Esophagus squamous epithelium (tissue), 5 donors: ENCODE results near the gene AZIN2. TPM values are rescaled to one million over a fixed set of nuclear protein-coding genes. Genes with fewer than 3 reads are reported as not detected.

Source experiments
- DNase-seq: peaks from one replicate; lab custom pipeline; 2025; lab: John Stamatoyannopoulos, UW
- H3K27ac ChIP-seq, 4 donors: fragments of 200-600 bp; sonication (generic); one replicate each; pipeline ENCODE4 v1.5.1; 2016 to 2019; ENCODE audit warnings: mild to moderate bottlenecking in 1 of 4
- H3K27me3 ChIP-seq, 4 donors: fragments of 200-600 bp; sonication (generic); 1 replicate in 3 of 4; 2 replicates in 1 of 4; pipeline versions ENCODE4 v1.5.1 to v1.6.0; 2017 to 2021; ENCODE audit warnings: antibody characterized with exemption in 1 of 4
- H3K36me3 ChIP-seq, 3 donors: fragments of 200-600 bp; sonication (generic); one replicate each; pipeline ENCODE4 v1.5.1; 2016 to 2019
- H3K4me1 ChIP-seq, 3 donors: fragments of 200-600 bp; sonication (generic); one replicate each; pipeline ENCODE4 v1.5.1; 2017 to 2019
- H3K4me3 ChIP-seq, 4 donors: fragments of 200-600 bp; sonication (generic); 1 replicate in 3 of 4; 2 replicates in 1 of 4; pipeline ENCODE4 v1.5.1; 2016 to 2019; ENCODE audit warnings: mild to moderate bottlenecking in 2 of 4, moderate library complexity in 1 of 4
- H3K9me3 ChIP-seq, 3 donors: fragments of 200-600 bp; sonication (generic); one replicate each; pipeline ENCODE4 v1.5.1; 2016 to 2019
- POLR2A ChIP-seq, 4 donors: fragments of 450-650 bp; IDR thresholded peaks; one replicate each; pipeline ENCODE4 v1.6.1; 2017; ENCODE audit warnings: antibody characterized with exemption in 4 of 4, mild to moderate bottlenecking in 4 of 4, moderate library complexity in 3 of 4
- WGBS, 2 donors: methylation state at CpG; one replicate each; pipeline ENCODE4 v1.1.5; 2018; 5-methylcytosine and 5-hydroxymethylcytosine counted together
- intact Hi-C: fragments of 100-400 bp; cut with DNase I; formaldehyde crosslinking; loops from one replicate; pipeline ENCODE4 v1.15.0; 2022
- total RNA-seq, 4 donors: library from RNA; depleted of rRNA; stranded (reverse); fragments of >200 nt; gene quantifications; one replicate each; pipeline ENCODE4 v1.1.0, GENCODE V29; 2016
- TF ChIP-seq, protein P1 (sequence below), 6 experiments: fragments of 450-650 bp in 4 of 6; fragments of 200-600 bp in 2 of 6; sonication (generic) in 2 of 6; IDR thresholded peaks; one replicate each; pipeline ENCODE4 v1.5.1; 2016 to 2019; ENCODE audit warnings: antibody characterized with exemption in 6 of 6, mild to moderate bottlenecking in 4 of 6, moderate library complexity in 4 of 6
- donor health status: DM: yes; HTN: yes; CAD: no.

The AZIN2 gene
- total RNA-seq, 4 donors from 2014 or later = 0.27 to 1.5 (median 0.61) TPM

DNA sequence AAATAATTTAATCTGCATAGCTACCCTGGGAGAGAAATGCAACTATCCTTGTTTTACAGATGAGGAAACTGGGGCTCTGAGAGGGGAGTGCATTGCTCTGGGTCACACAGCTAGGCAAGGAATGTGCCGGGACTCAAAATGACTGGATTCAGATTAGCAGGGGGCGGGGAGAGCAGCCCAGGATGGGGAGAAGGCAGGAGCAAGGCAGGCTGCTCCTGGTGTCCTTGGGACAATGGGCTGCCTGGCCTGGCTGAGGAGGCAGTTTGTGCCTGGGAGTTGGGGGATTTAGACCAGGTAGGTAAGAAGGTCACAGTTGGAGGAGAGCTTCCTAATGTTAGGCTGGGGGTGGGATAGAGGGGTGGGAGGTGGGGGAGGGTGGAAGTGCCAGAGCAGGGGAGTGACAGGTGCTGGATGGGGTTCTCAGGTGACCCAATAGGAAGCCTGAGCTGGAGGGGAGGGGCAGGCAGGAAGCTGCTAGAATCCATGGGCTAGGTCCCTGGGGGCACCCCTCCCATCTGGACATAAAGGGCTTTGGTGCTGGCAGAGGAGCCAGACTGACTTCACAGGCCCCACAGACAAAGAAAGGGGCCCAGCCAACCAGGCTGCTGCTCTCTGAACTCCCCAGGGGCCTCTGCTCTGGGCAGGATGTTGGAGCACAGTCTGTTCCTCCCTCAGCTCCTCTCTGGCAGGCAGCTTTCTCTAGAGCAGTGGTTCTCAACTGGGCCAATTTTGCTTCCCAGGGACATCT is 71.9 kb downstream of the AZIN2 start:
- 59 to 73% methylated on average over 2 of the region's 2 CpGs for WGBS, 2 donors
- H3K4me1 ChIP-seq = peaks cover 29 to 68% (median 32%) of the 10 kb centered on the region in 3 donors
- peak overlapping the region; percentile 13 to 80 (median 60) for H3K27ac ChIP-seq

DNA sequence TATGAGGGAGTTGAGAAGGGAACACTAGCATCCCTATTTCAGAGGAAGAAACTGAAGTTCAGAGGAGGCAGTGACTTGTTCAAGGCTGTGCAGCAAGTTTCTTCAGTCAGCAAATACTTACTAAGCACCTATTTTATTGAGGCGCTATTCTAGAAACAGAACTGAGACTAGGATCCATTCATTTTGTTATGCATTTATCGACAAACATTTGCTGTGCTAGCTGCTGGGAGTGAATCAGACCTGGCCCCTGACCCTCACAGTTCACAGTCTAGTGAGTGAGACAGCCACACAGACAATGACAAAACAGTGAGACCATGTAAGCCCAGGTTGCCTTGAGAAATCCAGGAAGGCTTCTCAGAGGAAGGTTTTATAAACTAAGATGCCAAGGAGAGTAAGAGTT is 72.7 kb downstream of the AZIN2 start:
- 80 to 86% methylated on average over 1 to 2 of the region's 2 CpGs for WGBS, 2 donors
- peaks cover 0 to 29% (median 3%) of the 10 kb centered on the region in 3 donors for H3K36me3 ChIP-seq

More for the DNA sequence above, 71.9 kb downstream of the AZIN2 start:
- Histone ChIP-seq H3K36me3 (peaks cover 0 to 23% (median under 1%) of the 10 kb centered on the region in 3 donors), H3K9me3 (no peaks in the 10 kb centered on the region), H3K27me3 (no peaks in the 10 kb centered on the region), H3K4me3 (no peak overlapping the region)
- no peak for DNase-seq
- intact Hi-C loops = no loop called here
- TF ChIP-seq POLR2A (IDR thresholded peaks at IDR 0.05) = no peak
- TF ChIP-seq, protein P1, sequence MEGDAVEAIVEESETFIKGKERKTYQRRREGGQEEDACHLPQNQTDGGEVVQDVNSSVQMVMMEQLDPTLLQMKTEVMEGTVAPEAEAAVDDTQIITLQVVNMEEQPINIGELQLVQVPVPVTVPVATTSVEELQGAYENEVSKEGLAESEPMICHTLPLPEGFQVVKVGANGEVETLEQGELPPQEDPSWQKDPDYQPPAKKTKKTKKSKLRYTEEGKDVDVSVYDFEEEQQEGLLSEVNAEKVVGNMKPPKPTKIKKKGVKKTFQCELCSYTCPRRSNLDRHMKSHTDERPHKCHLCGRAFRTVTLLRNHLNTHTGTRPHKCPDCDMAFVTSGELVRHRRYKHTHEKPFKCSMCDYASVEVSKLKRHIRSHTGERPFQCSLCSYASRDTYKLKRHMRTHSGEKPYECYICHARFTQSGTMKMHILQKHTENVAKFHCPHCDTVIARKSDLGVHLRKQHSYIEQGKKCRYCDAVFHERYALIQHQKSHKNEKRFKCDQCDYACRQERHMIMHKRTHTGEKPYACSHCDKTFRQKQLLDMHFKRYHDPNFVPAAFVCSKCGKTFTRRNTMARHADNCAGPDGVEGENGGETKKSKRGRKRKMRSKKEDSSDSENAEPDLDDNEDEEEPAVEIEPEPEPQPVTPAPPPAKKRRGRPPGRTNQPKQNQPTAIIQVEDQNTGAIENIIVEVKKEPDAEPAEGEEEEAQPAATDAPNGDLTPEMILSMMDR (IDR thresholded peaks at IDR 0.05) = no peak

GRCh38 chr1:33155877-33156538 is 75.1 kb downstream of the AZIN2 start:
- Histone ChIP-seq H3K27me3 (no peaks in the 10 kb centered on the region), H3K36me3 (peaks cover 3 to 43% (median 6%) of the 10 kb centered on the region in 3 donors), H3K4me1 (peaks cover 10 to 49% (median 27%) of the 10 kb centered on the region in 3 donors), H3K9me3 (no peaks in the 10 kb centered on the region), H3K4me3 (no peak overlapping the region), H3K27ac (no peak overlapping the region)
- 73 to 76% methylated on average over 4 of the region's 4 CpGs for WGBS, 2 donors
- TF ChIP-seq, protein P1 (IDR thresholded peaks at IDR 0.05) = no peak
- no peak for TF ChIP-seq POLR2A (IDR thresholded peaks at IDR 0.05)
- DNase-seq = no peak
- intact Hi-C loops = no loop called here

More for the DNA sequence above, 72.7 kb downstream of the AZIN2 start:
- Histone ChIP-seq H3K9me3 (no peaks in the 10 kb centered on the region), H3K4me3 (no peak overlapping the region), H3K27ac (peak overlapping the region; percentile 13 to 80 (median 60)), H3K27me3 (no peaks in the 10 kb centered on the region), H3K4me1 (peaks cover 29 to 68% (median 32%) of the 10 kb centered on the region in 3 donors)
- intact Hi-C loops = no loop called here
- DNase-seq = no peak
- TF ChIP-seq POLR2A (IDR thresholded peaks at IDR 0.05) = no peak
- TF ChIP-seq, protein P1 (IDR thresholded peaks at IDR 0.05) = no peak

DNA sequence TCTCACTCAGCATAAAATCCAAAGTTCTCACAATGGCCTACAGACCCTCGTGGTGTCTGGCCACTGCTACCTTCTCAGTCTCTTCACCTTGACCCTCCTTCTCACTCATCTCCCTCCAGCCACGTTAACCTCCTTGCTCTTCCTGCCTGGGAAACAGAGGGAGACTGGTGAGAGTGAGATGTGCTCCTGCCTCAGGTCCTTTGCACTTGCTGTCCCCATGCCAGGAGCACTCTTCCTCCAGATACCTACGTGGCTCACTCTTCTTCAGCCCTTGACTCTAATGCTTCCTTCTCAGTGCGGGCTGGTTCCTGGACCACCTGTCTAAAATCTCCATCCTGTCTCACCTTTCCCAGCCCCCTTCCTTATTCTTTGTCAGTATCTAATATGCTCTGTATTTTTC is 76.2 kb downstream of the AZIN2 start:
- peaks cover 3 to 43% (median 6%) of the 10 kb centered on the region in 3 donors for H3K36me3 ChIP-seq
- peaks cover 0 to 44% (median 16%) of the 10 kb centered on the region in 3 donors for H3K4me1 ChIP-seq
- 92 to 93% methylated on average over 4 of the region's 4 CpGs for WGBS, 2 donors
- DNase-seq = no peak
- no peaks in the 10 kb centered on the region for H3K9me3 ChIP-seq
- H3K27ac ChIP-seq = no peak overlapping the region
- intact Hi-C loops = no loop called here
- TF ChIP-seq POLR2A (IDR thresholded peaks at IDR 0.05) = no peak
- TF ChIP-seq, protein P1 (IDR thresholded peaks at IDR 0.05) = no peak
- H3K27me3 ChIP-seq = no peaks in the 10 kb centered on the region
- no peak overlapping the region for H3K4me3 ChIP-seq

DNA sequence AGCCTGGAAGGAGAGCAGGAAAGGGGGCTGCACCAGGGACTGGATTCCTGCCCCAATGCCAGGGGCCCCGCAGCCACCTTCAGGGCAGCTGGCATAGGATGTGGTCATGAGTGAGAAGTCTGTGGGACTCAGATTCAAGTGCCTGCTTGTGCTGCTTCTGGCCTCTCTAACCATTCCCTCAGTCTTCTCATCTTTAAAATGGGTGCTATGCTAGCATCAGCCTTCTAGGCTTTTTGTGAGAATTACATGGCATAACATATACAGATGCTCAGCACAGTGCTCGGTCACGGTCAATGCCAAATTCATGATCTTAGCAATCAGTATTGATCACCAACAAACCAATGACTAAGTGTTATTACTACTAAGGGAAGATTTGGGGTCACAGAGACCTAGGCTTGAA is 77.4 kb downstream of the AZIN2 start:
- 94 to 100% methylated on average over 2 to 3 of the region's 3 CpGs for WGBS, 2 donors
- Histone ChIP-seq H3K27me3 (no peaks in the 10 kb centered on the region), H3K4me3 (no peak overlapping the region), H3K9me3 (no peaks in the 10 kb centered on the region), H3K4me1 (peaks cover 0 to 32% (median 4%) of the 10 kb centered on the region in 3 donors), H3K27ac (no peak overlapping the region), H3K36me3 (peaks cover 3 to 43% (median 6%) of the 10 kb centered on the region in 3 donors)
- intact Hi-C loops = no loop called here
- no peak for TF ChIP-seq POLR2A (IDR thresholded peaks at IDR 0.05)
- TF ChIP-seq, protein P1 (IDR thresholded peaks at IDR 0.05) = no peak
- no peak for DNase-seq
